A673 (cell line): ENCODE measurements around the gene STXBP2. TPM values are rescaled to one million over a fixed set of nuclear protein-coding genes. Genes with fewer than 3 reads are reported as not detected.

ENCODE experiments used
- BruUV-seq: library from RNA; stranded (reverse); fragments of 400-500 nt; replicated peaks from 2 replicates; lab custom pipeline; 2021; lab: Mats Ljungman, UMichigan
- CTCF ChIA-PET: fragments of 300-600 bp; sonication (Branson Sonifier 250); formaldehyde crosslinking; loops from one replicate; lab custom pipeline; 2022; ENCODE audit warnings: antibody characterized with exemption; lab: Charles Lee
- POLR2A ChIA-PET: fragments of 300-600 bp; sonication (Branson Sonifier 250); formaldehyde crosslinking; loops from one replicate; lab custom pipeline; 2022; ENCODE audit warnings: antibody characterized with exemption; ENCODE audit not compliant: low non-redundant PET; lab: Charles Lee
- DNase-seq: peaks from one replicate; pipeline ENCODE4 v3.0.0-alpha.2; 2015; ENCODE audit warnings: low spot score
- H3K27ac ChIP-seq: fragments of 200-600 bp; sonication (generic); 2 replicates; pipeline ENCODE4 v1.5.1; 2016; ENCODE audit warnings: mixed run types, low read depth, mild to moderate bottlenecking, mixed read lengths, antibody characterized with exemption, low read length; ENCODE audit not compliant: poor library complexity, severe bottlenecking
- H3K27me3 ChIP-seq: fragments of 200-600 bp; sonication (generic); replicated peaks from 2 replicates; pipeline ENCODE4 v1.6.1; 2017; ENCODE audit warnings: mixed run types, low read depth, mild to moderate bottlenecking, mixed read lengths, antibody characterized with exemption, low read length; ENCODE audit not compliant: insufficient read depth, poor library complexity
- H3K36me3 ChIP-seq: fragments of 200-600 bp; sonication (generic); 2 replicates; pipeline ENCODE4 v1.6.1; 2016; ENCODE audit warnings: mixed run types, mild to moderate bottlenecking, mixed read lengths, antibody characterized with exemption, low read length; ENCODE audit not compliant: insufficient read depth, poor library complexity, severe bottlenecking
- H3K4me1 ChIP-seq: fragments of 200-600 bp; sonication (generic); 2 replicates; pipeline ENCODE4 v1.6.1; 2017; ENCODE audit warnings: mixed run types, mild to moderate bottlenecking, mixed read lengths, antibody characterized with exemption, low read length; ENCODE audit not compliant: insufficient read depth, poor library complexity, severe bottlenecking
- H3K4me3 ChIP-seq: fragments of 200-600 bp; sonication (generic); 2 replicates; pipeline ENCODE4 v1.5.1; 2016; ENCODE audit warnings: low read depth, mixed run types, mild to moderate bottlenecking, mixed read lengths, low read length; ENCODE audit not compliant: poor library complexity, severe bottlenecking
- H3K9me3 ChIP-seq: fragments of 200-600 bp; sonication (generic); 2 replicates; pipeline ENCODE4 v1.6.1; 2016; ENCODE audit warnings: mixed run types, low read depth, mild to moderate bottlenecking, mixed read lengths, antibody characterized with exemption, low read length; ENCODE audit not compliant: poor library complexity, severe bottlenecking
- CTCF ChIP-seq: fragments of 300-800, 200-600 bp; sonication (generic); conservative IDR thresholded peaks from 2 replicates; pipeline ENCODE4 v1.5.1; 2017; ENCODE audit warnings: low read depth, mild to moderate bottlenecking, antibody characterized with exemption, low read length, moderate library complexity, mixed read lengths
- EZH2 ChIP-seq: fragments of 200-600 bp; sonication (generic); IDR thresholded peaks from 2 replicates; pipeline ENCODE4 v1.6.1; 2017; ENCODE audit warnings: borderline replicate concordance, low read depth, mild to moderate bottlenecking, mixed read lengths, antibody characterized with exemption, low read length; ENCODE audit not compliant: poor library complexity, severe bottlenecking
- intact Hi-C: fragments of 100-400 bp; cut with micrococcal nuclease; formaldehyde crosslinking; loops from one replicate; pipeline ENCODE4 v1.10.0; 2022; ENCODE audit not compliant: unreplicated experiment
- total RNA-seq: library from RNA; stranded (reverse); gene quantifications from 2 replicates; pipeline ENCODE4 v1.2.3, GENCODE V29; 2021

STXBP2 gene
- total RNA-seq, 1 experiment from 2014 or later: 49.8 TPM

GRCh38 chr19:7631577-7631976, 5.3 kb upstream of the STXBP2 start:
- Histone ChIP-seq H3K4me3 (no peak overlapping the region), H3K4me1 (peaks cover 18% of the 10 kb centered on the region), H3K27me3 (no peaks in the 10 kb centered on the region), H3K9me3 (no peaks in the 10 kb centered on the region), H3K36me3 (peaks cover 3% of the 10 kb centered on the region), H3K27ac (no peak overlapping the region)
- ChIA-PET POLR2A (no interaction called here), CTCF (no interaction called here)
- DNase-seq: no peak
- intact Hi-C loops: no loop called here
- no peak for TF ChIP-seq CTCF
- no peak for TF ChIP-seq EZH2
- BruUV-seq: no TSS peak

GRCh38 chr19:7632340-7633203, 4.3 kb upstream of the STXBP2 start:
- DNase-seq: no peak
- no TSS peak for BruUV-seq
- Histone ChIP-seq H3K4me3 (no peak overlapping the region), H3K27me3 (no peaks in the 10 kb centered on the region), H3K36me3 (no peaks in the 10 kb centered on the region), H3K27ac (no peak overlapping the region), H3K9me3 (no peaks in the 10 kb centered on the region), H3K4me1 (peaks cover 20% of the 10 kb centered on the region)
- intact Hi-C loops: no loop called here
- CTCF ChIA-PET: no interaction called here
- TF ChIP-seq CTCF: no peak
- no peak for TF ChIP-seq EZH2
- POLR2A ChIA-PET: no interaction called here

GRCh38 chr19:7633698-7634097, 3.2 kb upstream of the STXBP2 start, which contains the start of gene PCP2:
Gene PCP2, minus strand, starts transcription at chr19:7633719. Its CDS starts 262 bp downstream, at chr19:7633457.
- no peak within 1 kb of the TSS for H3K4me3 ChIP-seq
- POLR2A ChIA-PET: no interaction called here
- H3K36me3 ChIP-seq: no peaks in the 10 kb centered on the region
- H3K4me1 ChIP-seq: peaks cover 16% of the 10 kb centered on the region
- H3K27ac ChIP-seq: no peak within 1 kb of the TSS
- CTCF ChIA-PET: no interaction called here
- H3K27me3 ChIP-seq: no peaks in the 10 kb centered on the region
- no peak for DNase-seq
- no peaks in the 10 kb centered on the region for H3K9me3 ChIP-seq
- TF ChIP-seq CTCF (no peak), EZH2 (no peak)
- BruUV-seq: no TSS peak
- intact Hi-C loops: no loop called here
